Measurements from ENCODE around the gene RILP.

GRCh38 chr17:1684378-1685189 lies 34.9 kb upstream of the RILP start, which contains the start of gene PRPF8:
- TF ChIP-seq CTCF (IDR thresholded peaks at IDR 0.05; ENCODE audit: poor library complexity) (no peak), EZH2phosphoT487 (IDR thresholded peaks at IDR 0.05; ENCODE audit: low read depth, severe bottlenecking, unreplicated experiment) (no peak), EZH2 (IDR thresholded peaks at IDR 0.05; ENCODE audit: borderline replicate concordance) (no peak)

Data from hepatocyte (in vitro differentiated cells).